Immature natural killer cell (primary cell): ENCODE measurements around the gene RHBDF2. TPM values are rescaled to one million over a fixed set of nuclear protein-coding genes. Genes with fewer than 3 reads are reported as not detected.

Source experiments
- DNase-seq, 3 donors: peaks; one replicate each; pipeline ENCODE4 v3.0.0; 2022; ENCODE audit warnings: mixed read lengths in 1 of 3
- H3K27ac Mint-ChIP-seq, 6 donors: one replicate each; pipeline ENCODE4 v1.8.0; 2020; ENCODE audit warnings: mixed read lengths in 6 of 6, mild to moderate bottlenecking in 5 of 6, inconsistent platforms in 4 of 6, moderate library complexity in 3 of 6
- H3K27me3 Mint-ChIP-seq, 3 donors: one replicate each; pipeline ENCODE4 v1.8.0; 2020 to 2021; ENCODE audit warnings: low read depth in 3 of 3, mild to moderate bottlenecking in 3 of 3, mixed read lengths in 3 of 3, moderate library complexity in 3 of 3, inconsistent platforms in 1 of 3
- H3K36me3 Mint-ChIP-seq, 3 donors: one replicate each; pipeline ENCODE4 v1.8.0; 2020; ENCODE audit warnings: mixed read lengths in 3 of 3, inconsistent platforms in 2 of 3, mild to moderate bottlenecking in 2 of 3
- H3K4me1 Mint-ChIP-seq, 2 donors: one replicate each; pipeline ENCODE4 v1.8.0; 2020; ENCODE audit warnings: inconsistent platforms in 2 of 2, mild to moderate bottlenecking in 2 of 2, mixed read lengths in 2 of 2, moderate library complexity in 1 of 2
- H3K4me3 Mint-ChIP-seq, 5 donors: one replicate each; pipeline ENCODE4 v1.8.0; 2020; ENCODE audit warnings: mild to moderate bottlenecking in 5 of 5, mixed read lengths in 5 of 5, inconsistent platforms in 3 of 5, moderate library complexity in 3 of 5
- H3K9me3 Mint-ChIP-seq, 6 donors: one replicate each; pipeline ENCODE4 v1.8.0; 2020; ENCODE audit warnings: mild to moderate bottlenecking in 6 of 6, mixed read lengths in 6 of 6, inconsistent platforms in 4 of 6, moderate library complexity in 3 of 6
- polyA plus RNA-seq, 3 donors: library from polyadenylated mRNA; unstranded; fragments of 300-500 nt; fragmentation: Illumina TruSeq; gene quantifications; one replicate each; pipeline ENCODE4 v1.2.3, GENCODE V29; 2021

RHBDF2 gene
- polyA plus RNA-seq, 3 donors from 2014 or later: 19.3 to 90.5 (median 23.6) TPM

GRCh38 chr17:76484228-76484725 lies 16.9 kb downstream of the RHBDF2 start:
- no peak for DNase-seq
- H3K4me3 Mint-ChIP-seq: no peak overlapping the region
- H3K27ac Mint-ChIP-seq: peak overlapping the region in 5 of 6 donors; percentile 30 to 64 (median 57)
- H3K36me3 Mint-ChIP-seq: peaks cover 3 to 11% (median 4%) of the 10 kb centered on the region in 3 donors
- peaks cover 0 to 8% (median 4%) of the 10 kb centered on the region in 3 donors for H3K27me3 Mint-ChIP-seq
- peaks cover 42 to 44% of the 10 kb centered on the region in 2 donors for H3K4me1 Mint-ChIP-seq
- H3K9me3 Mint-ChIP-seq: no peaks in the 10 kb centered on the region

GRCh38 chr17:76481071-76481655 lies 20.1 kb downstream of the RHBDF2 start:
- peaks cover 7 to 17% (median 12%) of the 10 kb centered on the region in 3 donors for H3K36me3 Mint-ChIP-seq
- peaks cover 34% of the 10 kb centered on the region in 2 donors for H3K4me1 Mint-ChIP-seq
- peaks cover 0 to 12% (median 7%) of the 10 kb centered on the region in 3 donors for H3K27me3 Mint-ChIP-seq
- H3K9me3 Mint-ChIP-seq: no peaks in the 10 kb centered on the region
- DNase-seq: no peak
- peak overlapping the region; percentile 37 to 90 (median 78) for H3K27ac Mint-ChIP-seq
- H3K4me3 Mint-ChIP-seq: no peak overlapping the region

DNA sequence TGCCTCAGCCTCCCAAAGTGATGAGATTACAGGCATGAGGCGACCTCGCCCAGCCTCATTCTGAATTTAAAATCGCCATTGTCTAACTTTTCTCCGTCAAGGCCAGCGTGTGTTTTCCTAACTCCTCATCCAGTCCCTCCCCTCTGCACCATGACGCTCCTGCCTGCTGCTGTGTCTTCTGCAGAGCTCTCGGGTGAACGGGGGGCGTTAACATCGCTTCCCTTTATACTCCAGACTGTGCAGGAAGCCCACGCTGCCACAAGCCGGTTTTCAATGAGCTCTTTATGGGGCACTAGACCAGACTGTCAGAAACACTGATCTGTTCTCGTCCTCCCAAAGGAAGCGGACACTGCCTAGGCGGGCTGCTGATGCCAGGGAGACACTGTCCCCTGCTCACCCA lies 20.6 kb downstream of the RHBDF2 start:
- H3K4me1 Mint-ChIP-seq: peaks cover 30 to 31% of the 10 kb centered on the region in 2 donors
- H3K36me3 Mint-ChIP-seq: peaks cover 7 to 17% (median 12%) of the 10 kb centered on the region in 3 donors
- no peaks in the 10 kb centered on the region for H3K9me3 Mint-ChIP-seq
- peaks cover 0 to 12% (median 7%) of the 10 kb centered on the region in 3 donors for H3K27me3 Mint-ChIP-seq
- H3K27ac Mint-ChIP-seq: peak overlapping the region; percentile 37 to 90 (median 78)
- DNase-seq: no peak
- no peak overlapping the region for H3K4me3 Mint-ChIP-seq

- Mint-ChIP-seq H3K4me1 (peaks cover 24% of the 10 kb centered on the region in 2 donors), H3K9me3 (no peaks in the 10 kb centered on the region), H3K27me3 (peaks cover 0 to 12% (median 7%) of the 10 kb centered on the region in 3 donors), H3K27ac (peak overlapping the region in 4 of 6 donors; percentile 28 to 73 (median 62)), H3K4me3 (no peak overlapping the region), H3K36me3 (peaks cover 12 to 26% (median 12%) of the 10 kb centered on the region in 3 donors)
- no peak for DNase-seq
Measured at GRCh38 chr17:76479515-76480060, 21.6 kb downstream of the RHBDF2 start.

- no peak overlapping the region for H3K4me3 Mint-ChIP-seq
- H3K27me3 Mint-ChIP-seq: peaks cover 0 to 12% (median 5%) of the 10 kb centered on the region in 3 donors
- peaks cover 19 to 20% of the 10 kb centered on the region in 2 donors for H3K4me1 Mint-ChIP-seq
- H3K9me3 Mint-ChIP-seq: no peaks in the 10 kb centered on the region
- H3K27ac Mint-ChIP-seq: peak overlapping the region in 1 of 6 donors; percentile 28
- no peak for DNase-seq
- peaks cover 12 to 26% (median 12%) of the 10 kb centered on the region in 3 donors for H3K36me3 Mint-ChIP-seq
Measured at GRCh38 chr17:76478730-76479514, 22.3 kb downstream of the RHBDF2 start.

DNA sequence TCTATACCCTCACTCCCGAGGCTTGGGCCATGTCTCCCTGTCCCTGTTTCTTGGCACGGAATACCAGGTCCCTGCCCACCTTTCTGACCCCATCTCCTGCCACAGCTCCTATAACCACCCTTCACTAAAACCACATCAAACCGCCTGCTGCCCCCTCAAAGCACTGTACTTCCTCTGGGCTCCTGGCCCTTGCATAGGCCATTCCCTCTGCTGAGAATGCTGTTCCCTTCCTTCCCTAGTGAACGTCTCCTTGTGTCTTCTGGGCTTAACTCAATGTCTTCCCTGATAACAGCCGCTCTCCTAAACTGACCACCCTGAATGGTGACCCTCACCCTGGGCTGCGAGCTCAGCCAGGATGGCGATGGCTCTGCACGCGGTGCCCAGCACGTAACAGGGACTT lies 23.1 kb downstream of the RHBDF2 start:
- Mint-ChIP-seq H3K9me3 (no peaks in the 10 kb centered on the region), H3K27me3 (peaks cover 0 to 12% (median 5%) of the 10 kb centered on the region in 3 donors), H3K36me3 (peaks cover 12 to 26% (median 12%) of the 10 kb centered on the region in 3 donors), H3K4me1 (peaks cover 16 to 19% of the 10 kb centered on the region in 2 donors), H3K4me3 (no peak overlapping the region), H3K27ac (peak overlapping the region in 5 of 6 donors; percentile 9 to 80 (median 51))
- DNase-seq: no peak

DNA sequence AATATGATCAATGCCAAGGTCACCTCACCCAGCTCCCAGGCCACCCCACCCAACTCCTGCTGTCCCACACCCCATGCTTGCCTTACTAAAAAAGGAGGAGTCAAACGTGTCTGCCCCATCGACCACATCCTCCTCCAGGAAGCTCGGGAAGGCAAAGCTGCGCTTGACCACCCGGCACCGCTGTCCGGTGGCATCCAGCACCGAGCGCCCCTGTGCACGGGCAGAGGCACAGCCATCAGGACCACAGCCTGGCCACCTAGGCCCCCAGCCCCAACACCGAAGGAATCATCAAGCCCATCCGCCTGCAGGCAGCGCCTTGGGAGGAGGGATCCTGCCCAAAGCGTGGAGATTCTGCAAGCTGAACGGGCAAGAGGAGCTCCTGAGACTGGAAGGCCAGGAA lies 23.6 kb downstream of the RHBDF2 start:
- DNase-seq: no peak
- Mint-ChIP-seq H3K4me3 (no peak overlapping the region), H3K36me3 (peaks cover 12 to 26% (median 12%) of the 10 kb centered on the region in 3 donors), H3K27ac (peak overlapping the region in 4 of 6 donors; percentile 9 to 80 (median 54)), H3K9me3 (no peaks in the 10 kb centered on the region), H3K27me3 (peaks cover 0 to 12% (median 5%) of the 10 kb centered on the region in 3 donors), H3K4me1 (peaks cover 16 to 19% of the 10 kb centered on the region in 2 donors)

DNA sequence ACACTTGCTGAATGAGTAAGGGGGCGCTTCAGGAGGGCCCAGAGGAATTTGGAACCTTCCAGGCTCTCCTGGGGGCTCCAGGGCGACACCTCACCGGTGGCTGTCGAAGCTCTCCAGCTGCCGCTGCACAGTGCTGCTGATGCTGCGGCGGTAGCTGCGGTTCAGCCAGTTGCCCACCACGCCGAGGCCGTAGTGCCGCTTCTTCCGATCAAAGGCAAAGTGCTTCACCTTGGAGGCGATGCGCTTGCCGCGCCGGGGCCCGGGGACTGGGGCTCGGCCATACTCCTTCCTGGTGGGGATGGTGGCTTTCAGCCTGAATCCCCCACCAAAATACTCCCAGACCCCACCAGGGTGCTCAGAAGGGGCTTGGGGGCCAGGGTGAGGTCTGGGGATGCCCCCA lies 24.5 kb downstream of the RHBDF2 start:
- H3K27me3 Mint-ChIP-seq: peaks cover 0 to 10% (median 3%) of the 10 kb centered on the region in 3 donors
- H3K27ac Mint-ChIP-seq: no peak overlapping the region

DNA sequence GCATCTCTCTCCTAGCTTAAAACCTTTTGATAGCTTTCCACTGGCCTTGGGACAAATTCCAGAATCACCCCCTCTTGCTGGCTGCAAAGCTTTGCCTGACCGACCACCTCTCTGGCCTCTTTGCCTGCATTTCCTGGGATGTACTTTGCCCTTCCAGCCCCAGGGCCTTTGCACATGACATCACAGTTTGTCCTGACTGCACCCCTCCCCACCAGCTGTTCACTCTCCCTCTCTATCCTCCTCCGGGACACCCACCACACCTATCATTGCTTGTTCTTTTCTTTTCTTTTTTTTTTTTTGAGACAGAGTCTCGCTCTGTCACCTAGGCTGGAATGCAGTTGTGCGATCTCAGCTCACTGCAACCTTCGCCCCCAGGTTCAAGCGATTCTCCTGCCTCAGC lies 25.9 kb downstream of the RHBDF2 start:
- no peak for DNase-seq
- Mint-ChIP-seq H3K9me3 (no peaks in the 10 kb centered on the region), H3K36me3 (peaks cover 9 to 27% (median 12%) of the 10 kb centered on the region in 3 donors), H3K27ac (peak overlapping the region in 5 of 6 donors; percentile 9 to 78 (median 35)), H3K27me3 (peaks cover 2 to 7% (median 3%) of the 10 kb centered on the region in 3 donors), H3K4me1 (peaks cover 0 to 1% of the 10 kb centered on the region in 2 donors), H3K4me3 (no peak overlapping the region)

More for the DNA sequence above, 24.5 kb downstream of the RHBDF2 start:
- no peaks in the 10 kb centered on the region for H3K9me3 Mint-ChIP-seq
- DNase-seq: no peak
- H3K4me1 Mint-ChIP-seq: peaks cover 12 to 14% of the 10 kb centered on the region in 2 donors
- peaks cover 8 to 23% (median 12%) of the 10 kb centered on the region in 3 donors for H3K36me3 Mint-ChIP-seq
- H3K4me3 Mint-ChIP-seq: no peak overlapping the region

DNA sequence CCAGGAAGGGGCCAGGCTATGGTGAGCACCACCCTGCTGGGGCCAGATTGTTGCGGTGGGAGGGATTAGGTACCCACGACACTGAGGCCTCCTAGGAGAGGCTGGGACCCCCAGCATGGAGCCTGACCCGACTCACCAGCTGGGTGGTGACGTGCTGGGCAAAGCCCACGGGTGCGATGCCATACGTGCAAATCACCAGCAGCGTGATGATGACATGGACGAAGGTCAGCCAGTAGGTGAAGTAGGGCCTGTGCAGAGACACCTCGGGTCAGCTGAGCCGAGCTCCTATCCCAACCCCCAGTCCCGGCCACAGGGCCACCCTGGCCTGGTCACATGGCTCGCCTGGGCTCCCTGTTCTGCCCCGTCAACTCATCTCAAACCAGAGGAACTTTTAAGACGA lies 26.3 kb downstream of the RHBDF2 start:
- no peak for DNase-seq
- peaks cover 2 to 7% (median 3%) of the 10 kb centered on the region in 3 donors for H3K27me3 Mint-ChIP-seq
- peaks cover 0 to 1% of the 10 kb centered on the region in 2 donors for H3K4me1 Mint-ChIP-seq
- no peaks in the 10 kb centered on the region for H3K9me3 Mint-ChIP-seq
- no peak overlapping the region for H3K4me3 Mint-ChIP-seq
- H3K27ac Mint-ChIP-seq: peak overlapping the region in 2 of 6 donors; percentile 34 to 53
- H3K36me3 Mint-ChIP-seq: peaks cover 9 to 27% (median 12%) of the 10 kb centered on the region in 3 donors

DNA sequence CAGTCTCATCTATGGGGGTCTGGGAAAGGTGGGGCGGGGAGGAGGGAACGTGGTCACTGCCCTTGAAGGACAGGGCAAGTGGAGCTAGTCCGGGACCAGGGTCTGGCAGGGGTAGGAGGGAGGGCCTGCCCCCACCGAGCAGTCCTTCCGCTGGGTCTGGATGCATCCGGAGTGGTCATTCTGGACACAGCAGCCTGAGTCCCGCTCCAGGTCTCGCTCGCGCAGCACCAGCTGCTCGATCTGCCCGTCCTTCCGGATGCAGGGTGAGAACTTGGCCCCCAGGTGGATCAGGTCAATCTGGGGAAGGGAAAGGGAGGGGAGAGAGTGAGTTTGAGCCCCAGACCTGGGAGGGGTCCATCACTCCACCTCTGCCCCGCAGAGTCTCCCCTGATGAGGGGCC lies 27.0 kb downstream of the RHBDF2 start:
- peaks cover 9 to 23% (median 12%) of the 10 kb centered on the region in 3 donors for H3K36me3 Mint-ChIP-seq
- H3K9me3 Mint-ChIP-seq: no peaks in the 10 kb centered on the region
- no peaks in the 10 kb centered on the region for H3K4me1 Mint-ChIP-seq
- no peak for DNase-seq
- H3K4me3 Mint-ChIP-seq: no peak overlapping the region
- no peak overlapping the region for H3K27ac Mint-ChIP-seq
- H3K27me3 Mint-ChIP-seq: peaks cover 2 to 7% (median 3%) of the 10 kb centered on the region in 3 donors

DNA sequence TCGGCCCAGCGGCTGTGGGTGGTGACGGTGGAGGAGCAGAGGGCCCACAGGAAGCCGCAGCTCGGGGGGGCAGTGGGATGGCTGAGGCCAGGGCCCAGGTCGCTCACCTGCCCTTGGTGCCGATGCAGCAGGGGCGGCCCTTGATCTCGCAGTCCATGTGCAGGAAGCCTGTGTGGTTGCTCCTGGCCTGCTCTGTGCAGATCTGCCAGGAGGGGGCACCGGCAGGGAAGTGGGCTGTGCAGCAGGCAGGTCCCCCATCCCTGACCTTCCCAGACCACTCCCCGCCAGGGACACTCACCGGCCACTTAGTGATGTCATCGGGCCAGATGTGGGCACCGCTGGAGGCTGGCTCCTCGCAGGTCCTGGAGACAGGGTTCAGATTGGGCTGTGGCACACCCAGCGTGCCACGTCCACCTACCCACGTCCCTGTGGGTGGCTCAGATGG lies 27.7 kb downstream of the RHBDF2 start:
- Mint-ChIP-seq H3K9me3 (no peaks in the 10 kb centered on the region), H3K4me3 (no peak overlapping the region), H3K4me1 (no peaks in the 10 kb centered on the region), H3K27ac (peak overlapping the region in 2 of 6 donors; percentile 43 to 48), H3K36me3 (peaks cover 9 to 23% (median 12%) of the 10 kb centered on the region in 3 donors), H3K27me3 (peaks cover 2 to 7% (median 3%) of the 10 kb centered on the region in 3 donors)
- DNase-seq: no peak

- no peak overlapping the region for H3K4me3 Mint-ChIP-seq
- peaks cover 3 to 17% (median 7%) of the 10 kb centered on the region in 3 donors for H3K36me3 Mint-ChIP-seq
- peaks cover 0 to 3% (median 2%) of the 10 kb centered on the region in 3 donors for H3K27me3 Mint-ChIP-seq
- H3K4me1 Mint-ChIP-seq: no peaks in the 10 kb centered on the region
- DNase-seq: no peak
- peak overlapping the region in 3 of 6 donors; percentile 5 to 50 (median 43) for H3K27ac Mint-ChIP-seq
- no peaks in the 10 kb centered on the region for H3K9me3 Mint-ChIP-seq
Measured at GRCh38 chr17:76472726-76473125, 28.5 kb downstream of the RHBDF2 start.
